Measurements from ENCODE around the gene CHST3. TPM values are rescaled to one million over a fixed set of nuclear protein-coding genes. Genes with fewer than 3 reads are reported as not detected.

The CHST3 gene
- total RNA-seq, 2 donors from 2014 or later = 0.16 to 0.38 TPM

DNA sequence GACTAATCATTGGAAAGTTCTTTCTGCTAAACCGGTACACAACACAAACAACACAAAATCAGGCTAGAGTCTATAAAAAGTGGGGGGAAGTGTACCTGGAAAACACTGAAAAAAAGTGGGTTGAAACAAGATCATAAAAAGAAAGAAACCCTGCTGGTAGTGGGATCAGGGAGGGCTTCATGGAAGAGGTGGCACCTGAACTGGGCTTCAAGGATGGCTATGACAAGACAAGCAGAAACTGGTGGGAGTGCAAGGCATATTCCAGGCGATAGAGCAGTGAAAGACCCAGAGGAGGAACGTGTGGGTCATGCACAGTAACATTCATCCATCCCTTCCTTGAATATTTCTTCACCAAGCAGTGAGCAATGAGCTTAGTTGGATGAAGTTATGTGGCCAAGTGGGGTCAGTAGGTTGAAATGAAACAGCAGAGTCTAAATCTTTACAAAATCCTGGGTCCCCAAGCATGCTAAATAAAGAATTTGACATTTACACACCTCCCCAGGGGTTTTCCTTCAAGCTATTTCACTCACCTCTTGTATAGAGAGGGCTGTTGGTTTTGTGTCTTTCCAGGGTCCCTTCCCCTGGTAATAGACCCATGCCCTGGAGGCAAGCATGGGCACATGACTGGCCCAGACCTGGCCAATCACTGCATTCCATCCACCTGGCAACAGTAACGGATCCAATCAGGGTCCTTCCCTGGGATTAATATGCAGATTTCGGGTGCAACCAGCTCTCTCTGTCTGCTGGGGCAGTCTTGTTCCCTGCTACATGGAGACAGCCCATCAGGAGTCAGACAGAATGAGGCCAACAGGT lies 86.0 kb downstream of the CHST3 start:
- no peak for ATAC-seq (replicated peaks in 1 of 2)
- peaks cover 1 to 6% of the 10 kb centered on the region in 2 donors for H3K36me3 Mint-ChIP-seq (ENCODE audit: insufficient read depth in 2 of 2)
- no peak overlapping the region for H3K27ac Mint-ChIP-seq
- peaks cover 0 to 3% of the 10 kb centered on the region in 2 donors for H3K9me3 Mint-ChIP-seq
- DNase-seq = no peak
- no peak overlapping the region for H3K4me3 Mint-ChIP-seq
- no peaks in the 10 kb centered on the region for H3K27me3 Mint-ChIP-seq (ENCODE audit: low read depth)
- peaks cover 25% of the 10 kb centered on the region for H3K4me1 Mint-ChIP-seq (ENCODE audit: low read depth)

DNA sequence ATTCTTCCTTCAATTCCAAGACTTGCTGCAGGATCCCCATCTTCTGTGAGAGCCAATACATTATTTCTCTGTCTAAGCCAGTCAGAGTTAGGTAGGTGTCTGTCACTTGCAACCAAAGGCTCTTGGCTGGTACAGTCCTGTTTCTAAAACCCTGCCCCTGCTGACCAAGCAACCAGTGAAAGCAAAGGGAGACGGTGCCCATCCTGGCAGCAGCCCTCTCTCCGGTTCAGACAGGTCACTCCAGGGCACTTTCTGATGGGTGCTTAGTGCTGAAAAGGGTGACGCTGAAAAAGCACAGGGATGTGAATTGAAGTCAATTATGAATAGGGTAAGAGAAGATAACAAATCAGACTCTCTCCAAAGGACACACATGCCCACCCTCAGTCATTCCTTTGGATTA lies 86.7 kb downstream of the CHST3 start:
- Mint-ChIP-seq H3K4me1 (ENCODE audit: low read depth) (peaks cover 25% of the 10 kb centered on the region), H3K27me3 (ENCODE audit: low read depth) (no peaks in the 10 kb centered on the region), H3K9me3 (peaks cover 0 to 3% of the 10 kb centered on the region in 2 donors), H3K36me3 (ENCODE audit: insufficient read depth in 2 of 2) (peaks cover 1 to 6% of the 10 kb centered on the region in 2 donors), H3K4me3 (no peak overlapping the region), H3K27ac (no peak overlapping the region)
- DNase-seq (no peak), ATAC-seq (replicated peaks in 1 of 2) (no peak)

DNA sequence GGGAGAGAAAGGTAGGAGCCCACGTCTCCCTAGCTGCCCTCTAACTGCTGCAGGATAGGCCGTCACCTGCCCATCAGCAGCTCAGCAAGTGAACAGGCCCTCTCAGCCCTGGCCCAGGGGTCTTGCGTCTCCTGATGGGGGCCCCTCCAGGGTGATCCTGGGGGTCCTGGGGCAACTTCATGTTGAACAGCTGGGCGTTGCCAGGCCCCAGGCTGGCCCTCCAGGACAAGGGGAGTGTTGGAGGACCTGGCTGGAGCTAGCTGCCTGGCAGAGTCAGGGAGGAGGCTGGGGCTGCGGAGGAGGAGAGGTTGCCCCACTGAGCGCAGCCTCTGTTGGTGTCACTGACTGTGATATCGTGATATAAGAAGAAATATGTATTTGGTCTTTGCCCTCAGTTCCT lies 89.5 kb downstream of the CHST3 start:
- H3K27ac Mint-ChIP-seq = no peak overlapping the region
- peaks cover 1 to 6% of the 10 kb centered on the region in 2 donors for H3K36me3 Mint-ChIP-seq (ENCODE audit: insufficient read depth in 2 of 2)
- H3K9me3 Mint-ChIP-seq = peaks cover 0 to 3% of the 10 kb centered on the region in 2 donors
- peaks cover 21% of the 10 kb centered on the region for H3K4me1 Mint-ChIP-seq (ENCODE audit: low read depth)
- H3K4me3 Mint-ChIP-seq = no peak overlapping the region
- peak in 1 of 2 donors; percentile 9 for ATAC-seq (replicated peaks in 1 of 2)
- H3K27me3 Mint-ChIP-seq (ENCODE audit: low read depth) = no peaks in the 10 kb centered on the region
- DNase-seq = no peak

DNA sequence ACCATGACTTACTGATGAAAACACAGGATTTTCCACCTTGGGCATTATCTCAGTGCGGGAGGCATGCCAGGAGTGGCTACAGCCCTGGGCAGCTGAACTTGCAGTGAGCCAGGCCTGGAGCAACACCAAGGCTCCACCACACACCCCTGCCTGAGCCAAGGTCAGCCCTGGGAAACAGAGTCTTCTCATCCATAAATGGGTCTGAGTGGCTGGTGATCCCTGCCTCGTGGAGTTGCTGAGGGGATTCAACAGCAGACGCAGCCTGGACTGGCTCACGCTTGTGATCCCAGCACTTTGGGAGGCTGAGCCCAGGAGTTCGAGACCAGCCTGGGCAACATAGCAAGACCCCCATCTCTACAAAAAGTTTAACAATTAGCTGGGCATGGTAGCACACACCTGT lies 91.9 kb downstream of the CHST3 start:
- Mint-ChIP-seq H3K36me3 (ENCODE audit: insufficient read depth in 2 of 2) (peaks cover 0 to 2% of the 10 kb centered on the region in 2 donors), H3K27ac (no peak overlapping the region), H3K9me3 (no peaks in the 10 kb centered on the region), H3K27me3 (ENCODE audit: low read depth) (no peaks in the 10 kb centered on the region), H3K4me3 (no peak overlapping the region), H3K4me1 (ENCODE audit: low read depth) (peaks cover 31% of the 10 kb centered on the region)
- DNase-seq = no peak
- ATAC-seq (replicated peaks in 1 of 2) = no peak

DNA sequence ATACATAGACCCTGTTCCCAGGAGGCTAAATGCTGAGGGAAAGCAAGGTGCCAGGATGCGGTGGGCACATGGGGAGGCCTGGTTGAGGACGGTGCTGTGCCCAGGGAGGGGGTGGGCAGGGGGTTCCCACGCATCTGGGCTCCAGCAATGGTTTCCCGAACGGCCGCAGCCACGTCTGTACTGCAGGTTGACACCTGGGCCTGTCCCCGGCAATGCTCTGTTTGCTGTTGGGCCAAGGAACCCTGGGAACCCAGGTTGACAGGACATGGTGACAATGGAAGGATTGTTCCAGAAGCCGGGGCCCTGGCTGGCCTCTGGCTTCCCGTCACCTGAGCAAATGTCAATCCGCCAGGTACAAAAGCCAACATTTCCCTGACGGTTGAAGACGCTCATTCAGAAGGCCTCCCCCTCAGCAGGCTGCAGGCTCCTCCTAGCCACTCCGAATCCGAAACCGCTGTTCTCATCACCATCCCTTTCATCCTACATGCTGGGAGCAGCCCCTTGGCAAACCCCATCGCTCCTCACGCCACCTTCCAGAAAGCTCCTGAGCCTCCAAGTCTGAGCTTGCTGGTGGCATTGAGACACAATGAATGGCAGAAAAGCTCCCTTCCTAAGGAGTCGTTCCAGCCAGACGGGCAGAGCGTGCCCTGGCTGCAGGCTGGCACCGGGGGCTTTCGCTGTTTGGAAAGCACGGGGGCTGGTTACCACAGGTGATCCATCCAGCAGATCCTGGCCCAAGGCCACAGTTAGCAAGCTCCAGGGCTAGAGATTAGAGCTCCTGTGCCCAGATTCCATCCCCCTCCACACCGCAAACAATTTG lies 92.9 kb downstream of the CHST3 start:
- no peak overlapping the region for H3K27ac Mint-ChIP-seq
- peaks cover 0 to 2% of the 10 kb centered on the region in 2 donors for H3K36me3 Mint-ChIP-seq (ENCODE audit: insufficient read depth in 2 of 2)
- no peak overlapping the region for H3K4me3 Mint-ChIP-seq
- H3K9me3 Mint-ChIP-seq = no peaks in the 10 kb centered on the region
- peaks cover 36% of the 10 kb centered on the region for H3K4me1 Mint-ChIP-seq (ENCODE audit: low read depth)
- ATAC-seq (replicated peaks in 1 of 2) = no peak
- no peak for DNase-seq
- no peaks in the 10 kb centered on the region for H3K27me3 Mint-ChIP-seq (ENCODE audit: low read depth)

DNA sequence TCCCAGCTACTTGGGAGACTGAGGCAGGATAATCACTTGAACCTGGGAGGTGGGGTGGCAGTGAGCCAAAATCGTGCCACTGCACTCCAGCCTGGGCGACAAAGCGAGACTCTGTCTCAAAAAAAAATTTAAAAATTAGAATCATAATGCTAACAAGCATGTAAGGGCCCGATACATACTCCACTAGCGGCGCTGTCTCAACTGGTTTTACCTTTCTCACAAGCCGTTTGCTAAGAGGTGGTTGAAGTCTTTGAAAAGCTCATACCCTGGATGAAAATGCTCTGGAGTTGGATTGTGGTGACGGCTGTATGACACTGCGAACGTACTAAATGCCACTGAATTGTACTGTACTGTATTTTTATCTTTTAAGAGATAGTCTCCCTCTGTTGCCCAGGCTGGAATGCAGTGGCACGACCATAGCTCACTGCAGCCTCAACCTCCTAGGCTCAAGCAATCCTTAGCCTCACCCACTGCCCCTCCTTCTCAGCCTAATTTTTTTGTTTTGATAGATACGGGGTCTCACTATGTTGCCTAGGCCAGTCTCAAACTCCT lies 94.2 kb downstream of the CHST3 start:
- no peak for DNase-seq
- no peak overlapping the region for H3K4me3 Mint-ChIP-seq
- H3K36me3 Mint-ChIP-seq (ENCODE audit: insufficient read depth in 2 of 2) = peaks cover 3 to 5% of the 10 kb centered on the region in 2 donors
- no peak for ATAC-seq (replicated peaks in 1 of 2)
- peaks cover 36% of the 10 kb centered on the region for H3K4me1 Mint-ChIP-seq (ENCODE audit: low read depth)
- H3K27ac Mint-ChIP-seq = no peak overlapping the region
- H3K9me3 Mint-ChIP-seq = no peaks in the 10 kb centered on the region
- H3K27me3 Mint-ChIP-seq (ENCODE audit: low read depth) = no peaks in the 10 kb centered on the region

DNA sequence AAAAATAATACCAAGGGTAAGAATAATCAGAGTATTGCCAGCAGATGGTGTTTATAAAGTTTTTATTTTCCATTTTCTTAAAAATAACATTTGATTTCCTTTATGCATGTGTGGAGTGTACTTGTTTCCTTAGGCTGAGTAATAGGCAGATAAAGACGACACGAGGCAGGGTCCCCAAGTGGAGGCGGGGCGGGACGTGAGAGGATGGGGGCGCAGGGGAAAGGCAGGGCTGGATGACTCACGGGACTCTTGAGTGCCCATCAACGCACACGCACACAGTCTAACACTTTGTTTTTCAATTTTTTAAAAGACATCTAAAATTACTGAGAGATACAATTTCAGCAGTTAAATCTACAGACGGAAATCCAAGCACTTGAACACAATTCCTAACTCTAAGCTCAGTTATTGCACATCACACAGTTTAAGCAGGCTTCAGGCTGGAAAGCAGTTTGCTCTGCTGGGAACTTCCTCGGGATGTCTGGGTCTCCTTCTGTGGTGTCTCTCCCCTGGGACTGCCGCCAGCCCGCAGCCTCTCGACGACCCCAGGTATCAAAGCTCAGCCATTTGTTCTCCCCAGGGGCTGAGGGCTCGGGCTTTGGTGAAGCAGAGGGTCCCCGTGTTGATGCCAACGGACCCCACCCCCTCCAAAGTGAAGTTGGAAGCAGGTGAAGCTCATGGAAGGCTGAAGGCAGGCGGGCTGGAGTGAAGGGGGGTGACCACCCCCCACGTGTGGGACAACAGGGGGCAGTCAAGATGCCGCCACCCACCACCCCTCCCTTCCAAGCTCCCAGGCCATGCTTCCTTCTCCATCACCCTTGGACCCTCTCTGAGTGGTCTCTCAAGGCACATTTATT lies 95.0 kb downstream of the CHST3 start:
- Mint-ChIP-seq H3K27me3 (ENCODE audit: low read depth) (no peaks in the 10 kb centered on the region), H3K27ac (peak overlapping the region; percentile 89), H3K4me3 (peak overlapping the region in 1 of 2 donors; percentile 29), H3K4me1 (ENCODE audit: low read depth) (peaks cover 36% of the 10 kb centered on the region), H3K36me3 (ENCODE audit: insufficient read depth in 2 of 2) (peaks cover 5 to 7% of the 10 kb centered on the region in 2 donors), H3K9me3 (no peaks in the 10 kb centered on the region)
- DNase-seq (no peak), ATAC-seq (replicated peaks in 1 of 2) (peak in 1 of 2 donors; percentile 47)

DNA sequence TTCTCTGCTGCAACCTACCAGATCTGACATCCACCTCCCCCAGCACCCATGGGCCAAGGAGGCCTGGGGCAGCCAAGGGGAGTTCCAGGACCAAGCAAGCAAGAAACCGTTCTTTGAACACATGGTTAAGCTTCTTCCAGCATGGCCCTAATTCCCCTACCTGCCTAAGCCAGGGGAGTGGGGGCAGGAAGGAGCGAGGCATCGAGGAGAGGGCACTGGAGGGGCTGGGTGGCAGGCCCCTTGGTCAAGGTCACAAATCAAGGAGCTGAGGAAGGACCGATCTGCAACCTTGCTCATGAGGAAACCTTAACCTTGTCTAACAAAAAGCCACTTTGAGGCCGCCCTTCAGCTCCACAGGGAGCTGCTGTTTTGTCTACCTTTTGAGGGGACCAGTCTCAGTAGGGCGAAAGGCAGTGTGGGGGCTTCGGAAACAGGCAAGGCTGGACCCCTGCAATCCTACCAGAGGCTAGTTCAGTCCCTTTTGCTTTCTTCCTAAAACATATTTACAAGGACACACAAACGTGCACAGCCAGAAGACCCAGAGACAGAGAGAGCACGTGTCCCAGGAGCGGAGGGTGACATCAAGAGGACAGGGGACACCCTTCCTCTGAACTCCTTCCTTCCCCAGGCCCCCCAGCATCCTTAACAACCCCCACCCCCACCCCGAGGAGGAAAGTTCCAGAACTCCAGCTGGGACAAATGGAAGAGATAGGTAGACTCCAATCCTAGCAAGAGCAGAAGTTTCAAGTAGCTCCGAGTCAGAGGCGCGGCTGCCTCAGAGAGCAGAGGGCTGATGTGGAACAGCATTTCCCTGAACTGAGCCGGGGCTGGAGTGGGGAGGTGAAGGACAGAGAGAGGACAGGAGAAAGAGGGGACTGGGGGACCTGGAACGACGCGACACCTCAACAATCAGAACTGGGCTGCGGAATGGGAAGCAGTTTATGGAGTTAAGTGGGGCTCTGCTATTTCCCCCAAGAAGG lies 95.9 kb downstream of the CHST3 start:
- Mint-ChIP-seq H3K27me3 (ENCODE audit: low read depth) (no peaks in the 10 kb centered on the region), H3K9me3 (no peaks in the 10 kb centered on the region), H3K4me3 (peak overlapping the region in 1 of 2 donors; percentile 22), H3K36me3 (ENCODE audit: insufficient read depth in 2 of 2) (peaks cover 8 to 10% of the 10 kb centered on the region in 2 donors), H3K27ac (no peak overlapping the region), H3K4me1 (ENCODE audit: low read depth) (peaks cover 31% of the 10 kb centered on the region)
- ATAC-seq (replicated peaks in 1 of 2) (no peak), DNase-seq (no peak)

DNA sequence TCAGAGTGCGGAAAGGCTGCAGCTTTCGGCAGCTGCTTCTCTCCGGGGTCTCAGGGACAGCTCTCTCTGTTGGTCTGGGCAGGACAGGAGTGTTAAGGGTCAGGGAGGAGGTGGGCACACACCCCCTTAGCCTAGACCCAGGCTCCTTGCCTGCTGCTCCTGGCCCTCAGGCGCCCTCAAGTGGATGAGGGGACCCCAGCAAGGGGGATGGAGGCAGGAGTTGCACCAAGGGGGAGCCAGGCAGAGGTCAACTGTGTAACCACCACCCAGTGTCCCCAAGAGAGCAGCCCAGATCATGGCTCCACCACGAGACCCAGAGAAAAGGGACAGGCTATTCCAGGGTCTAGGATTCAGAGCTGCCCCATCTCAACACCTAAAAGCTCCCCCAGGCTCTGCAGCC lies 97.3 kb downstream of the CHST3 start:
- DNase-seq = no peak
- peak in 1 of 2 donors; percentile 8 for ATAC-seq (replicated peaks in 1 of 2)
- Mint-ChIP-seq H3K4me3 (no peak overlapping the region), H3K27me3 (ENCODE audit: low read depth) (no peaks in the 10 kb centered on the region), H3K36me3 (ENCODE audit: insufficient read depth in 2 of 2) (peaks cover 8 to 15% of the 10 kb centered on the region in 2 donors), H3K9me3 (no peaks in the 10 kb centered on the region), H3K4me1 (ENCODE audit: low read depth) (peaks cover 31% of the 10 kb centered on the region), H3K27ac (no peak overlapping the region)

DNA sequence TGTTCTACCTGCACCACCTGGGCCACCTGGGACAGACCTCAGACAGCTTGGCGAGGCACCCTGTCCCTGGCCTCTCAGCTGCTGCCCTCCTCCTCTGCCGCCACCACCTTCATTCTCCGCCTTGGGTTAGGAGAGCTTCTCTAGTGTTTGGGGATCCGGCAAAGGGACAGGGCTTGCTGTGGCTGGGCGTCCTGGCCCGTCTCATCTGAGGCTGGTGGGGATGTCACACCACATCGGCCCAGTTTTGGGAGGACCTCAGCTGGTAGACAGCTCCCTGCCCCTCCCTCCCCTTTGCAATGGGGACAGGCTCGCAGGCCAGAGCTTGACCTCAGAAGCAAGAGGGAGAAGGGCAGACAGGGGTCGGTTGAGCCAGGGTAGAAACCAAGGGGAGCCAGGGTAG lies 97.7 kb downstream of the CHST3 start:
- Mint-ChIP-seq H3K27ac (no peak overlapping the region), H3K36me3 (ENCODE audit: insufficient read depth in 2 of 2) (peaks cover 8 to 16% of the 10 kb centered on the region in 2 donors), H3K4me3 (no peak overlapping the region), H3K4me1 (ENCODE audit: low read depth) (peaks cover 31% of the 10 kb centered on the region), H3K9me3 (no peaks in the 10 kb centered on the region), H3K27me3 (ENCODE audit: low read depth) (no peaks in the 10 kb centered on the region)
- DNase-seq (no peak), ATAC-seq (replicated peaks in 1 of 2) (no peak)

DNA sequence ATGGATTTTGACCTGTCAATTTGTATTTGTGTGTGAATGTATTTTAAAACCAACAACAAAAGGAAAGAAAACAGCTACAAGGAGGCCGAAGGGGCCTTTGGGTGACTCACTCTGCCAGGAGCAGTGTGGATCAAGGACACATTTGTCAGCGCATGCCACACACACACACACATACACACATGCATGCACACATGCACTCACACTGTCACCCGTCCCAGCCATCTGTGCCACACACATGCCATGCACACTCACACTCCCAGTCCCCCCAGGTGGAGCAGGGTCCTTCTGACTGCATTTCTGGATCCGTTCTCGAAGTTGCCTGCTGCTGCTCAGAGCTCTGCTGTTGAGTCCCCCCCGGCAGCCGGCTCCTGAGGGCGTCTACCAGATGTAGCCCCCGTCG lies 98.2 kb downstream of the CHST3 start:
- Mint-ChIP-seq H3K4me1 (ENCODE audit: low read depth) (peaks cover 31% of the 10 kb centered on the region), H3K36me3 (ENCODE audit: insufficient read depth in 2 of 2) (peaks cover 8 to 16% of the 10 kb centered on the region in 2 donors), H3K27me3 (ENCODE audit: low read depth) (no peaks in the 10 kb centered on the region), H3K9me3 (no peaks in the 10 kb centered on the region), H3K4me3 (no peak overlapping the region), H3K27ac (no peak overlapping the region)
- no peak for DNase-seq
- ATAC-seq (replicated peaks in 1 of 2) = no peak

All from activated T-cell treated with anti-CD3 and anti-CD28 coated beads, Interleukin-2, amount 50 U/mL, for 72 hours (primary cell).